Body of pancreas (tissue), 4 donors: Measurements from ENCODE around the gene LILRA5.

Experiments used
- POLR2A ChIP-seq, 3 donors: fragments of 450-650 bp; IDR thresholded peaks; one replicate each; pipeline ENCODE4 v1.6.1; 2016; ENCODE audit warnings: antibody characterized with exemption in 3 of 3, mild to moderate bottlenecking in 2 of 3
- TF ChIP-seq, protein P1 (sequence below), 7 experiments: fragments of 450-650 bp in 4 of 7; fragments of 200-600 bp in 3 of 7; sonication (generic) in 3 of 7; IDR thresholded peaks; one replicate each; pipeline ENCODE4 v1.5.1; 2016 to 2019; ENCODE audit warnings: antibody characterized with exemption in 7 of 7

DNA sequence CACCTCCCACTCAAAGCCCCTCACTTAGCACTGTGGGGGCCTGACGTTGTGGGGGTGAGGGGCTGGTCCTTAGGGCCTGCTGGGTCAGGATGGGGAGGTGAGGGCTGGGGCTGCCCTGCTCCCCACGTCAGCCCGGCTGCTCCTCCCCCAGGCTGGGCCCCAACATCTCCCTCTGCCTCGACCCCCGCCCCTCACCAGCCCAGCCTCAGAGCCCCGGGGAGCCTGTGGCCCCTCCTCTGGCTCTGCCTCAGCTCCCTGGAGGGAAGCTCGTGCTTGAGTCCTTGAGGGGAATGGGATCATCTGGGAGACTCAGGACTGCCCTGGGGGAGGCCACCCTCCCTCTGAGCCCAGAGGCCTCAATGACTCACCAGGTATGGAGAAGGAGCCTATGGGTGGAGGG lies 19.2 kb upstream of the LILRA5 start:
- no peak for TF ChIP-seq POLR2A (IDR thresholded peaks at IDR 0.05)
- TF ChIP-seq, protein P1, sequence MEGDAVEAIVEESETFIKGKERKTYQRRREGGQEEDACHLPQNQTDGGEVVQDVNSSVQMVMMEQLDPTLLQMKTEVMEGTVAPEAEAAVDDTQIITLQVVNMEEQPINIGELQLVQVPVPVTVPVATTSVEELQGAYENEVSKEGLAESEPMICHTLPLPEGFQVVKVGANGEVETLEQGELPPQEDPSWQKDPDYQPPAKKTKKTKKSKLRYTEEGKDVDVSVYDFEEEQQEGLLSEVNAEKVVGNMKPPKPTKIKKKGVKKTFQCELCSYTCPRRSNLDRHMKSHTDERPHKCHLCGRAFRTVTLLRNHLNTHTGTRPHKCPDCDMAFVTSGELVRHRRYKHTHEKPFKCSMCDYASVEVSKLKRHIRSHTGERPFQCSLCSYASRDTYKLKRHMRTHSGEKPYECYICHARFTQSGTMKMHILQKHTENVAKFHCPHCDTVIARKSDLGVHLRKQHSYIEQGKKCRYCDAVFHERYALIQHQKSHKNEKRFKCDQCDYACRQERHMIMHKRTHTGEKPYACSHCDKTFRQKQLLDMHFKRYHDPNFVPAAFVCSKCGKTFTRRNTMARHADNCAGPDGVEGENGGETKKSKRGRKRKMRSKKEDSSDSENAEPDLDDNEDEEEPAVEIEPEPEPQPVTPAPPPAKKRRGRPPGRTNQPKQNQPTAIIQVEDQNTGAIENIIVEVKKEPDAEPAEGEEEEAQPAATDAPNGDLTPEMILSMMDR (IDR thresholded peaks at IDR 0.05): no peak
